Glomerular endothelial cell (primary cell): ENCODE results near the gene SAMSN1. TPM values are rescaled to one million over a fixed set of nuclear protein-coding genes. Genes with fewer than 3 reads are reported as not detected.

Experiments used
- DNase-seq: peaks from one replicate; pipeline ENCODE4 v3.0.0-alpha.2; 2011; ENCODE audit warnings: low read depth, low spot score; ENCODE audit errors: extremely low read depth
- total RNA-seq: library from RNA; depleted of rRNA; stranded (reverse); fragments of >200 nt; gene quantifications from 2 replicates; pipeline ENCODE4 v1.2.3, GENCODE V29; 2015

SAMSN1 gene
- 0.15 and 0.23 TPM in 2 replicates for total RNA-seq

DNA sequence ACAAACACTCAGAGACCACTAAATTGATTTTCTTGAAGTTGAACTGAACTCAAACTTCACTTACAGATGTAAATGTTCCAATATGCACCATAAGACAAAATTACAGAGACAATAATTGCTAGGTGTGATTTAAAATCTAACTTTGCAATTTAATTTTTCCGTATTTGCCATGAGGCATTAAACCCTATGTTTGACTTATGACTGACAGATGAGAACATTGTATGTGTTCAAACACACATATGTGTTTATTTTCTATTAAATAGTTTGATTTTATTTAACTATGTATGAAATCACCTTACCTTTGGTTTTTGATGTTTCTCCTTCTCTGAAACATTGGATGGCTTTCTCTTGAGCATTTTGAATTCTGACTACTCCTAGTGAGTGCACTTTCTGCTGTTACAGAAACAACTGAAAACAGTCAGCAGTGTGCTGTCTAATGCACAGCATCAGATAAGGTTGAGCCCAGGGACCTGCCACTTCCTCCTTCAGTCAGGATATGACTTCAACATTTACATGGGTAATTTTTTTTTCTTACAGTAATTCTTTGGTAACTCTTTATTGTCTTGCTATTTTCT, at the start of gene SAMSN1:
SAMSN1 (minus strand) TSS at position 410 of the 575 bp plus-strand sequence; CDS start at position 356, 54 bp downstream.
- no peak for DNase-seq

DNA sequence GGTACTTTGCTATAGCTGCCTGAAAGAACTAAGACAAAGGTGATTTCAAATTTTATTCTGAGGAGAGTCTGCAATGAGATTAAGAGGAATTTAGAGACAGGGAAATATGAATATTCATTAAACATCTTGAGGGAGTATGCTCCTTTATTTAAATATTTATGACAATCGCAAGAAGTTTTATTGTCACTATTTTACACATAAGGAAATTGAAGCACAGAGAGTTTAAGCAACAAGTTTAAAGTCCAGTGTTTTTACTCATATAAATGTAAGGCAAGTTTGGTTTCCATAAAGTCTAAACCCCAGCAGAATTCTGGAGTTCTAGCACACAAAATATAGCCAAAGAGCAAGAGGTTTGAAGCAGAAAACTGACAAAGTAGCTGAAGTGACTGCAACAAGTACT, 49.3 kb upstream of the SAMSN1 start:
- DNase-seq = no peak

DNA sequence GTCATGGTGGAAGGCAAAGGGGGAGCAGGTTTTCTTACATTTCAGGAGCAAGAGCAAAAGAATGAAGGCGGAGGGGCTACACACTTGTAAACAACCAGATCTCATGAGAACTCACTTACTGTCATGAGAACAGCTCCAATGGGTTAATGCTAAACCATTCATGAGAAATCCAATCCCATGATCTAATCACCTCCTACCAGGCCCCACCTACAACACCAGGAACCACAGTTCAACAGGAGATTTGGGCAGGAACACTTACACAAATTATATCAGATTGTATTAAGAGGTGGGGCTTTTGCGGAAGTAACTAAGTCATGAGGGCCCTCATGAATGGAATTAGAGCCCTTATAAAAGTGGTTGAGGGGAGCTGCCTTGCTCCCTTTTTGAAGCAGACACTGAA, 48.9 kb upstream of the SAMSN1 start:
- DNase-seq = no peak

- DNase-seq = no peak
Measured at GRCh38 chr21:14593230-14593629, 47.1 kb upstream of the SAMSN1 start.

GRCh38 chr21:14592296-14593000, 46.3 kb upstream of the SAMSN1 start:
- DNase-seq = no peak

DNA sequence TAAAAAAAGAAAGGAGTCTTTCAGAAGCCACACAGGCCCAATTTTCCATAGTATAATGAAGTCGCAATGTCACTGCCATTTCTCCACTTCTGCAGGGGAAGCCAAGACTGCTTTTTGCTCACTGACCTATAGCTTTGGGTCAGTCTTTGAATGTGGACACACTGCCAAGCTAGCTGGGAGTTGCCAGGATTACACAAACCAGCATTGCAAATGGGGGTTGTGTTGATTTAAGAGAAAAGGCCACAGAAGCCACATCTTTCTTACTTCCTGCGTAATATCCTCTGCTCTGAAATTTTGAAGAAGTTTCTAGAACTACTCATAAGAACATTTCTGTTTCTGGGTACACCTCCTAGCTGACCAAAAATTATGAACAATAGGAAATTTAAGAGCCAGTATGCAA, 45.8 kb upstream of the SAMSN1 start:
- no peak for DNase-seq

GRCh38 chr21:14591377-14591776, 45.3 kb upstream of the SAMSN1 start:
- DNase-seq = no peak

GRCh38 chr21:14589855-14590563, 43.9 kb upstream of the SAMSN1 start:
- DNase-seq = no peak

GRCh38 chr21:14587266-14587665, 41.2 kb upstream of the SAMSN1 start:
- no peak for DNase-seq

- no peak for DNase-seq
Measured at GRCh38 chr21:14585122-14585521, 39.0 kb upstream of the SAMSN1 start.

- DNase-seq = no peak
Measured at GRCh38 chr21:14584357-14585095, 38.4 kb upstream of the SAMSN1 start.

DNA sequence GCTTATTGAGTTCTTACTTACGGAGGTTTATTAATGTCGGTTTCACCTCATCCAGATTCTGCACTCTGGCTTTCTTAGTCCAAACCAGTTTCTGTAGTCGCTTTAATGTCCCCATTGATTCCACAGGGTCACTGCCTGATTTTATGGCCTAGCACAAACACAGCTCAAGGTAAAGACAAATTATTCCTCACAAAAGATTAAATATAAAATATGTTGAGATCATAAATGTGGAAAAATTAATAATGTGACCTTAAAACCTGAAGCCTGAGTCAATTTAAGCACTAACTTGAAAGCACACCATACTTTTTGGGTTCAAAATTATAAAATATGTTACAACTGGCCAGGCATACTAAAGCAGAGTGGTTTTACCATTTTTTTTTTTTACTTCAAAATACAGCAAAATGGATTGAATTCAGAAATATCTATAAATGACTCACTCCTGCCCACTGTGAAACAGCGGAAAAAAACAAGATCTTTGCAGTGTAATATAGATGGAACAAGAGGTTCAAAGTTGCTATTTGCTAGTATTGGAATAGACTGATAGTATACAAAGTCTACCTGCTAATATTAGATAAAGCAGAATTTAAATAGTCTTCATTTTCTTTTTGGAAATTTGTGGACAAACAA, 37.6 kb upstream of the SAMSN1 start:
- no peak for DNase-seq

GRCh38 chr21:14582934-14583628, 37.0 kb upstream of the SAMSN1 start:
- DNase-seq = no peak

DNA sequence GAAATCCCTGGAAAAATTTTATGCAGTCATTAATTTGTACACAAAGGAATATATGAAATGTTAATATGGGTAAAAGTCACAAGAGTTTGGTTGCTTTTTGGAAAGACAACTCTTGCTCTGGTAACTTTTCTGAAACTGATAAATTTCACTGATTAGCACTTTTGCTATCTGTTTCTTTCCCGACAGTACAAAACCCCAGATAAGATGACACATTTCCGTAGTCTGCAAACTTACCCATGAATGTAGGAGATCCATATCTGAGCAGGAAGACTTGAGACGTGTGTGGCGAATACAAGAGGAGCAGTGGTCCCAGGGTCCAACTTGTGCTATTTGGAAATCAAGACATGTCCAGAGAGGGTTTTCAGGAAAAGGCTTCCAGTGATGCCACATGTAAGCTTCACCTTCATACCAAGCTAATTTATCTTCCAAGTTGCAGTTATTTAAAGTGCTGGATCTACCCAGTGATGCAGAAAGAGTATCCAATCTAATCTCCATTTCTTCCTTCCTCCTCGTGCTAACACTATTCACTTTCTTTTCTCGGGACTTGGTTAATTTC, 35.9 kb upstream of the SAMSN1 start:
- DNase-seq = no peak

- DNase-seq = no peak
Measured at GRCh38 chr21:14573244-14573643, 27.1 kb upstream of the SAMSN1 start.

DNA sequence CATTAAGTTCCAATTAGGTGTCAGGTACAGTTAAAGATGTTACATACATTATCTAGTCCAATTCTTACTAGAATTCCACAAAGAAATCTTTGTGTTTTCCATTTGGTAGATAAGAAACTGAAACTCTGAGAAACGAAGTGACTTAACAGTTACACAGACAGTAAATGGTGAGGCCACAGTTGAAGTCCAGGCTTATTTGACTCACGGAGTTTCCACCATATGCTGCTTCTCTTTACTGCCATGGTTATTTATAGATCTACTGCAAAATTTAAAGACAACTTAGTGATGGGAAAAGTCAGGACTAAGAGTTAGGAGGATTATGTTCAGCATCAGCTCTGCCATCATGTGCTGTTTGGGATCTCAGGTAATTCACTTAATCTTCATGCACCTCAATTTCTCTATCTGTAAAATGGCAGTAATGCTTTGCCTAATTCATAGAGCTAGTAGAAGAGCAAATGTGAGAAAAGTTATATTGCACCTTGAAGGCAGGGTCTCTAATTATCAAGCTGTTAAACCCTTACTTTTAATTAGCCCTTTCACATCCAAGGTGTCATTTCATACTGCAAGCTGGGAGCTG, 26.2 kb upstream of the SAMSN1 start:
- DNase-seq = no peak

GRCh38 chr21:14569868-14570267, 23.8 kb upstream of the SAMSN1 start:
- DNase-seq = no peak

GRCh38 chr21:14569026-14569621, 23.0 kb upstream of the SAMSN1 start:
- DNase-seq = no peak
